DOHH2 (cell line): Measurements from ENCODE around the gene RER1.

Experiments used
- EZH2phosphoT487 ChIP-seq: fragments of 200-600 bp; sonication (generic); IDR thresholded peaks from 2 replicates; pipeline ENCODE4 v1.6.1; 2017; ENCODE audit warnings: borderline replicate concordance, mild to moderate bottlenecking, antibody characterized with exemption, low read length, moderate library complexity, mixed read lengths
- TF ChIP-seq, protein P1 (sequence below): fragments of 200-600 bp; sonication (generic); IDR thresholded peaks from one replicate; pipeline ENCODE4 v1.5.1; 2014; ENCODE audit warnings: antibody characterized with exemption, mild to moderate bottlenecking, low read depth, low read length; ENCODE audit not compliant: poor library complexity, severe bottlenecking

DNA sequence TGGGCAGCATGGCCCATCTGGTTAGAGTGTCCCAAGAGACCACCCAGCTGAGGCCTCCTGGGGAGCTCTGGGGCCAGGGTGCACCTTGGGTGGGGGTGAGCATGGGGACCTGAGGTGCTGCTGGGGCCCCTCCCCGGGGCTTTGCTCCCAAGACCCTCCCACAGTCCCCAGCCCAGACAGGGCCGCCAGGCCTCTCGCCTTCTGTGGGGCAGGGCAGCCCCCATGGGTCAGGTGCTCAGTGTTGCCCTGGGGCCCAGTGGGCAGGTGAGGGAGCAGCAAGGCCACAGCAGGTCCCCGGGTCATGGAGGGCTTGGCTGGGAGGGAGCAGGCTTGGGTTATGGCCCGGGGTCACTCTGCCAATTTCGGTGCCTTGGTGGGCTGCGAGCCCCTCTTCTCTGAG is 45.2 kb downstream of the RER1 start:
- TF ChIP-seq, protein P1, sequence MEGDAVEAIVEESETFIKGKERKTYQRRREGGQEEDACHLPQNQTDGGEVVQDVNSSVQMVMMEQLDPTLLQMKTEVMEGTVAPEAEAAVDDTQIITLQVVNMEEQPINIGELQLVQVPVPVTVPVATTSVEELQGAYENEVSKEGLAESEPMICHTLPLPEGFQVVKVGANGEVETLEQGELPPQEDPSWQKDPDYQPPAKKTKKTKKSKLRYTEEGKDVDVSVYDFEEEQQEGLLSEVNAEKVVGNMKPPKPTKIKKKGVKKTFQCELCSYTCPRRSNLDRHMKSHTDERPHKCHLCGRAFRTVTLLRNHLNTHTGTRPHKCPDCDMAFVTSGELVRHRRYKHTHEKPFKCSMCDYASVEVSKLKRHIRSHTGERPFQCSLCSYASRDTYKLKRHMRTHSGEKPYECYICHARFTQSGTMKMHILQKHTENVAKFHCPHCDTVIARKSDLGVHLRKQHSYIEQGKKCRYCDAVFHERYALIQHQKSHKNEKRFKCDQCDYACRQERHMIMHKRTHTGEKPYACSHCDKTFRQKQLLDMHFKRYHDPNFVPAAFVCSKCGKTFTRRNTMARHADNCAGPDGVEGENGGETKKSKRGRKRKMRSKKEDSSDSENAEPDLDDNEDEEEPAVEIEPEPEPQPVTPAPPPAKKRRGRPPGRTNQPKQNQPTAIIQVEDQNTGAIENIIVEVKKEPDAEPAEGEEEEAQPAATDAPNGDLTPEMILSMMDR = no peak
- TF ChIP-seq EZH2phosphoT487 = no peak
